PC-9 (cell line): Measurements from ENCODE around the gene CKAP2L. TPM values are rescaled to one million over a fixed set of nuclear protein-coding genes. Genes with fewer than 3 reads are reported as not detected.

Source experiments
- Bru-seq: library from RNA; stranded (reverse); fragments of 400-500 nt; gene quantifications from one replicate; lab custom pipeline; 2021; lab: Mats Ljungman, UMichigan
- BruChase-seq, 2 experiments: library from RNA; stranded (reverse); fragments of 400-500 nt; gene quantifications; one replicate each; lab custom pipeline; 2021; lab: Mats Ljungman, UMichigan
- BruUV-seq: library from RNA; stranded (reverse); fragments of 400-500 nt; replicated peaks from 2 replicates; lab custom pipeline; 2021; lab: Mats Ljungman, UMichigan
- CTCF ChIA-PET: fragments of 300-600 bp; sonication (Branson Sonifier 250); formaldehyde crosslinking; loops from one replicate; lab custom pipeline; 2022; ENCODE audit warnings: antibody characterized with exemption; lab: Charles Lee
- POLR2A ChIA-PET: fragments of 300-600 bp; sonication (Branson Sonifier 250); formaldehyde crosslinking; loops from one replicate; lab custom pipeline; 2022; ENCODE audit warnings: antibody characterized with exemption; ENCODE audit not compliant: unreplicated experiment; lab: Charles Lee
- DNase-seq, 2 experiments: peaks; one replicate each; pipeline versions ENCODE4 v3.0.0 to v3.0.0-alpha.2; 2015 to 2022; ENCODE audit warnings: mixed read lengths in 1 of 2
- H2AFZ ChIP-seq: fragments of 200-600 bp; sonication (generic); 2 replicates; pipeline ENCODE4 v1.8.1; 2017; ENCODE audit warnings: antibody characterized with exemption
- H3F3A ChIP-seq: fragments of 200-600 bp; sonication (generic); 2 replicates; pipeline ENCODE4 v1.8.1; 2017; ENCODE audit warnings: antibody characterized with exemption, mild to moderate bottlenecking, low read depth; ENCODE audit not compliant: insufficient read depth
- H3K27ac ChIP-seq: fragments of 200-600 bp; sonication (generic); 2 replicates; pipeline ENCODE4 v1.6.1; 2016; ENCODE audit warnings: mixed run types
- H3K27me3 ChIP-seq: fragments of 200-600 bp; sonication (generic); 2 replicates; pipeline ENCODE4 v1.6.1; 2016; ENCODE audit warnings: low read depth, mixed run types; ENCODE audit not compliant: insufficient read depth
- H3K36me3 ChIP-seq: fragments of 200-600 bp; sonication (generic); 2 replicates; pipeline ENCODE4 v1.6.1; 2016; ENCODE audit warnings: low read depth, mixed run types
- H3K4me1 ChIP-seq: fragments of 200-600 bp; sonication (generic); replicated peaks from 2 replicates; pipeline ENCODE4 v1.6.1; 2016; ENCODE audit warnings: mixed run types; ENCODE audit not compliant: insufficient read depth
- H3K4me2 ChIP-seq: fragments of 200-600 bp; sonication (generic); 2 replicates; pipeline ENCODE4 v1.6.1; 2017; ENCODE audit warnings: mixed run types
- H3K4me3 ChIP-seq: fragments of 200-600 bp; sonication (generic); 2 replicates; pipeline ENCODE4 v1.6.1; 2016; ENCODE audit warnings: mixed run types
- H3K79me2 ChIP-seq: fragments of 200-600 bp; sonication (generic); 2 replicates; pipeline ENCODE4 v1.6.1; 2017; ENCODE audit warnings: low read depth, mixed run types
- H3K9me2 ChIP-seq: fragments of 200-600 bp; sonication (generic); 2 replicates; pipeline ENCODE4 v1.8.1; 2017; ENCODE audit warnings: mild to moderate bottlenecking; ENCODE audit not compliant: insufficient read depth
- H3K9me3 ChIP-seq: fragments of 200-600 bp; sonication (generic); 2 replicates; pipeline ENCODE4 v1.8.1; 2016; ENCODE audit warnings: low read depth; ENCODE audit not compliant: insufficient read depth
- H4K20me1 ChIP-seq: fragments of 200-600 bp; sonication (generic); 2 replicates; pipeline ENCODE4 v1.8.1; 2017; ENCODE audit not compliant: insufficient read depth
- CTCF ChIP-seq: fragments of 200-600 bp; sonication (generic); conservative IDR thresholded peaks from 2 replicates; pipeline ENCODE4 v1.6.1; 2017; ENCODE audit warnings: mixed run types, antibody characterized with exemption, mild to moderate bottlenecking, moderate library complexity
- EZH2 ChIP-seq: fragments of 200-600 bp; sonication (generic); IDR thresholded peaks from 2 replicates; pipeline ENCODE4 v1.8.0; 2017; ENCODE audit warnings: antibody characterized with exemption, low read depth
- intact Hi-C: fragments of 100-400 bp; cut with micrococcal nuclease; formaldehyde crosslinking; loops from one replicate; pipeline ENCODE4 v1.10.0; 2022; ENCODE audit not compliant: unreplicated experiment
- long read RNA-seq: library from polyadenylated mRNA; stranded (forward); transcript quantifications from one replicate; pipeline ENCODE4 v2.0.0, GENCODE V29; 2022
- total RNA-seq: library from RNA; stranded (reverse); gene quantifications from 2 replicates; pipeline ENCODE4 v1.2.3, GENCODE V29; 2021

CKAP2L gene
- total RNA-seq (17.7 and 28.7 TPM in 2 replicates), Bru-seq, nascent RNA (percentile 84 among the genes with signal in this experiment), BruChase-seq, experiment 1, labeled RNA remaining after a 2-hour chase (percentile 78 among the genes with signal in this experiment), BruChase-seq, experiment 2, labeled RNA remaining after a 6-hour chase (percentile 74 among the genes with signal in this experiment)
- long read RNA-seq, full-length matches to known transcripts, result 7 of 14 reads
- long read RNA-seq, partial matches to known transcripts, result 2 of 14 reads
- long read RNA-seq, other reads (novel, unspliced or antisense), result 5 of 14 reads

GRCh38 chr2:112764071-112765044 lies at the start of gene CKAP2L:
Gene CKAP2L (minus strand): TSS chr2:112764609. CDS start chr2:112764598, 11 bp downstream.
- Histone ChIP-seq H3K4me1 (peaks cover 29% of the 10 kb centered on the region), H3K9me2 (no peaks in the 10 kb centered on the region), H3K79me2 (peaks cover 33% of the 10 kb centered on the region), H3K9me3 (no peaks in the 10 kb centered on the region), H4K20me1 (no peaks in the 10 kb centered on the region), H3K4me3 (peak within 1 kb of the TSS; percentile 77), H3K27me3 (no peaks in the 10 kb centered on the region), H3K27ac (0 out of 2 replicates have a peak within 1 kb of the TSS, but pooled peaks have one; percentile 25), H2AFZ (peak within 1 kb of the TSS; percentile 80), H3F3A (peaks cover 14% of the 10 kb centered on the region; the same call in 1 of the 2 replicates), H3K4me2 (peak within 1 kb of the TSS; percentile 90), H3K36me3 (peaks cover 21% of the 10 kb centered on the region)
- TF ChIP-seq EZH2 (no peak), CTCF (no peak)
- peak; percentile 94 for DNase-seq
- BruUV-seq, result TSS peak; percentile 60
- intact Hi-C loops, result loop anchor here (1.0 to 5.0 kb wide), 6 partner anchors 30 to 314 kb away; no protein-coding TSS in a partner anchor
- POLR2A ChIA-PET, result interaction anchor here (0.5 kb wide), 1 partner anchor 27 kb away, joined by 4 read pairs; no protein-coding TSS in a partner anchor
- CTCF ChIA-PET, result no interaction called here

- no TSS peak for BruUV-seq
- H3K4me2 ChIP-seq, result no peak overlapping the region
- CTCF ChIA-PET, result no interaction called here
- H3K79me2 ChIP-seq, result no peaks in the 10 kb centered on the region
- no peak for DNase-seq
- POLR2A ChIA-PET, result no interaction called here
- H3K27ac ChIP-seq, result no peak overlapping the region
- no peak overlapping the region for H3K4me3 ChIP-seq
- no peaks in the 10 kb centered on the region for H3K4me1 ChIP-seq
- H2AFZ ChIP-seq, result no peak overlapping the region
- no peaks in the 10 kb centered on the region for H4K20me1 ChIP-seq
- H3K27me3 ChIP-seq, result no peaks in the 10 kb centered on the region
- no peaks in the 10 kb centered on the region for H3F3A ChIP-seq
- no peaks in the 10 kb centered on the region for H3K9me2 ChIP-seq
- no peaks in the 10 kb centered on the region for H3K9me3 ChIP-seq
- intact Hi-C loops, result no loop called here
- no peak for TF ChIP-seq EZH2
- no peaks in the 10 kb centered on the region for H3K36me3 ChIP-seq
These were observed 49.0 kb upstream of the CKAP2L start for GRCh38 chr2:112813280-112813966.

- no peak overlapping the region for H3K4me2 ChIP-seq
- H4K20me1 ChIP-seq, result no peaks in the 10 kb centered on the region
- no peaks in the 10 kb centered on the region for H3K27me3 ChIP-seq
- TF ChIP-seq CTCF (no peak), EZH2 (no peak)
- H3K9me3 ChIP-seq, result 0 out of 2 replicates have a peak, but pooled peaks cover 1% of the 10 kb centered on the region
- H3F3A ChIP-seq, result no peaks in the 10 kb centered on the region
- H2AFZ ChIP-seq, result no peak overlapping the region
- H3K27ac ChIP-seq, result no peak overlapping the region
- no peaks in the 10 kb centered on the region for H3K9me2 ChIP-seq
- H3K79me2 ChIP-seq, result no peaks in the 10 kb centered on the region
- no peaks in the 10 kb centered on the region for H3K4me1 ChIP-seq
- DNase-seq, result no peak
- CTCF ChIA-PET, result no interaction called here
- no peaks in the 10 kb centered on the region for H3K36me3 ChIP-seq
- no peak overlapping the region for H3K4me3 ChIP-seq
- intact Hi-C loops, result no loop called here
- no TSS peak for BruUV-seq
- POLR2A ChIA-PET, result no interaction called here
These were observed 48.2 kb upstream of the CKAP2L start for GRCh38 chr2:112812318-112813267.
